ENCODE results near the gene PSTPIP1. TPM values are rescaled to one million over a fixed set of nuclear protein-coding genes. Genes with fewer than 3 reads are reported as not detected.
A peak's percentile ranks its signal among the peaks of the same experiment; 100 is the strongest.

Gene PSTPIP1
- total RNA-seq, 2 experiments from 2014 or later: 238 to 241 TPM

GRCh38 chr15:77076323-77076915 lies 81.5 kb downstream of the PSTPIP1 start:
- POLR2A ChIA-PET: no interaction called here
- Mint-ChIP-seq H3K27me3 (peaks cover 4% of the 10 kb centered on the region), H3K9me3 (no peaks in the 10 kb centered on the region), H3K4me1 (peaks cover under 1% of the 10 kb centered on the region), H3K27ac (no peak overlapping the region), H3K36me3 (no peaks in the 10 kb centered on the region), H3K4me3 (no peak overlapping the region)
- DNase-seq (no peak), ATAC-seq (ENCODE audit: low read depth) (no peak)

- peaks cover 13% of the 10 kb centered on the region for H3K4me1 Mint-ChIP-seq
- no peaks in the 10 kb centered on the region for H3K9me3 Mint-ChIP-seq
Measured at GRCh38 chr15:77081971-77082370, 87.0 kb downstream of the PSTPIP1 start.

GRCh38 chr15:77083381-77084160 lies 88.6 kb downstream of the PSTPIP1 start:
- peak; percentile 44 for DNase-seq
- POLR2A ChIA-PET: no interaction called here
- ATAC-seq (ENCODE audit: low read depth): peak; percentile 91
- no peak overlapping the region for H3K27ac Mint-ChIP-seq
- H3K36me3 Mint-ChIP-seq: no peaks in the 10 kb centered on the region
- H3K4me3 Mint-ChIP-seq: peak overlapping the region; percentile 66
- no peaks in the 10 kb centered on the region for H3K9me3 Mint-ChIP-seq
- peaks cover 13% of the 10 kb centered on the region for H3K4me1 Mint-ChIP-seq
- H3K27me3 Mint-ChIP-seq: peaks cover 6% of the 10 kb centered on the region

More at GRCh38 chr15:77081971-77082370, 87.0 kb downstream of the PSTPIP1 start:
- H3K4me3 Mint-ChIP-seq: no peak overlapping the region
- H3K27me3 Mint-ChIP-seq: peaks cover 6% of the 10 kb centered on the region
- no peak overlapping the region for H3K27ac Mint-ChIP-seq
- ATAC-seq (ENCODE audit: low read depth) (no peak), DNase-seq (no peak)
- no peaks in the 10 kb centered on the region for H3K36me3 Mint-ChIP-seq
- POLR2A ChIA-PET: no interaction called here

GRCh38 chr15:77084436-77084835 lies 89.5 kb downstream of the PSTPIP1 start:
- Mint-ChIP-seq H3K36me3 (no peaks in the 10 kb centered on the region), H3K9me3 (no peaks in the 10 kb centered on the region), H3K4me3 (no peak overlapping the region), H3K27me3 (peaks cover 6% of the 10 kb centered on the region), H3K27ac (no peak overlapping the region), H3K4me1 (peaks cover 13% of the 10 kb centered on the region)
- ATAC-seq (ENCODE audit: low read depth) (no peak), DNase-seq (no peak)
- POLR2A ChIA-PET: no interaction called here

- POLR2A ChIA-PET: no interaction called here
- peaks cover 13% of the 10 kb centered on the region for H3K4me1 Mint-ChIP-seq
- no peak overlapping the region for H3K4me3 Mint-ChIP-seq
- H3K9me3 Mint-ChIP-seq: no peaks in the 10 kb centered on the region
- H3K27ac Mint-ChIP-seq: no peak overlapping the region
- peaks cover 6% of the 10 kb centered on the region for H3K27me3 Mint-ChIP-seq
- no peak for ATAC-seq (ENCODE audit: low read depth)
- no peaks in the 10 kb centered on the region for H3K36me3 Mint-ChIP-seq
- no peak for DNase-seq
Measured at GRCh38 chr15:77085297-77085696, 90.4 kb downstream of the PSTPIP1 start.

Other genes with a start within 250 kb of the PSTPIP1 start
- 10 to 100 TPM; 38.0 to 44.8 TPM for gene SCAPER, start 89.8 kb upstream of the PSTPIP1 start, total RNA-seq
- 10 to 100 TPM; 29.6 TPM for gene RCN2, start 63.4 kb upstream of the PSTPIP1 start, total RNA-seq
- 10 to 100 TPM; 18.0 to 23.4 TPM for gene TSPAN3, start 76.0 kb downstream of the PSTPIP1 start, total RNA-seq